Skeletal muscle cell (primary cell): ENCODE measurements around the gene SCAPER.
"Not testable (repeated sequence)": the region's sequence is repeated elsewhere in the genome, so short reads cannot be mapped to it uniquely, and the experiment has no call there.

Experiments used
- DNase-seq: peaks from one replicate; pipeline ENCODE4 v3.0.0-alpha.2; 2010; ENCODE audit warnings: low read depth
- H3K4me3 ChIP-seq: 2 replicates; pipeline ENCODE4 v1.5.1; 2011; ENCODE audit warnings: low read depth, mild to moderate bottlenecking, control low read depth, low read length, moderate library complexity

The SCAPER gene

DNA sequence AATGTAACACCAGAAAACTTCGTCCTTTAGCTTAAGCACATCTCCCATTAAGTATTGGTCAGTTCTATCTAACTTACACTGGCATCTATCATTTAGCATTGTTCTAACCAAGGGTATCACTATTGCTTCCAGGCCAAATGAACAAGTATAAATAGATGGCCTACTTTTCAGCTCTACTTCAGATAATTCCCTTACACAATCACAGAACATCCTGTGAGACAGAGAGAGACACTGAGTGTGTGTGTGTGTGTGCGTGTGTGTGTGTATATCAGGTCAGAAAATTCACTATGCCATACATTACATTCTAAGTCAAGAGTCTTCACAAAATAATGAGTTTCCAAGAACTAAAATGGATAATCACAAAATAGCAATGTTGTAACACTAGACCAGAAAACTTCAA, 39.1 kb downstream of the SCAPER start:
- no peak overlapping the region for H3K4me3 ChIP-seq
- peak; percentile 14 for DNase-seq

DNA sequence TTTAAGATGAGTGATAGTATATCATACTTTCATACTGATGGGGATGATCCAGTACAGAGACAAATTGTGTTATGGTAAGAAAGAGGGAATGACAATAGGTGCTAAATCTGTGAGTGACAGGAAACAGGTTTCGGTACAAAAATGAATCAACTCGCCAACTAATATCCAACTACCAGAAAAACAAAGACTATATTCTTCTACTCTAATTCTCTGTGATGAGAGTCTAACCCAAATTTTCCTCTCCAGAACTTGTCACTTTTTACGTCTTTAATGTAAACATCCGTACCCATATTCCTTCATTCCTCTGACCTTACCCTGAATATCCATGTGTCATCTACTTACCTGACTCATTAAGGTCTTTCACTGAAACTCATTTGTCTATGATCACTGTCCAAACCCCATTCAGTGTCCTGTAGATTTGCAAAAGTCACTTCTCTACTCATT, 39.6 kb downstream of the SCAPER start:
- H3K4me3 ChIP-seq, result no peak overlapping the region
- DNase-seq, result no peak

DNA sequence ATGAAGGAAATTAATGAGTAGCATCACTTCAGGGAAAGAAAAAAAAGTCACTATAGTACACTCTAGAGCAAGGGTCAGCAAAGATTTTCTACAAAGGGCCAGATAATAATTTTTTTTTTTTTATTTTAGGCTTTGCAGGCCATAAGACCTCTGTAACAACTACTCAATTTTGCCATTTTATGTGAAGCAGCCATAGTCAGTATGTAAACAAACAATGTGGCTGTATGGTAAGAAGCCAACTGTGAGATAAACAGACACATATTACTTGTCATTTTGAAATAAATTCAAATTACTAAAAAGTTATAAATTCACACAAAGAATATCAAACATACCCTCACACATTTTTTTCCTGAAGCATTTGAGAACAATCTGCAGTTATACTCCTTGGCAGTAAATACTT, 40.6 kb downstream of the SCAPER start:
- H3K4me3 ChIP-seq, result no peak overlapping the region
- no peak for DNase-seq

DNA sequence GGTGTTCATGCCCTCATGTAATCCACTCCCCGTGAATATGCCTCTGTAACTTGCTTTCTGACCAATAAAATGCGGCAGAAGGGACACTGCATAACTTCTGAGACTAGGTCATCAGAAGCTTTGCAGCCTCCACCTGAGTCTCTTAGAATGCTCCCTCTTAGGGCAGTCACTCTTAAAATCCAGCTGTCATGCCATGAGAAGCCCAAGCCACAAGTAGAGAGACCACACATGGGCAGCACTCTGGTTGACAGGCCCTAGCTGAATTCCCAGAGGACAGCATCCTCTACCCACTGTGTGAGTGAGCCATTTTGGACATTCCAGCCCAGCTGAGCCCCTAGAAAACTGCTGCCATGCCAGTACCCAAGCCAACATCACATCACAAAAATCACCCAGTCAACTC, 41.4 kb downstream of the SCAPER start:
- no peak overlapping the region for H3K4me3 ChIP-seq
- no peak for DNase-seq

DNA sequence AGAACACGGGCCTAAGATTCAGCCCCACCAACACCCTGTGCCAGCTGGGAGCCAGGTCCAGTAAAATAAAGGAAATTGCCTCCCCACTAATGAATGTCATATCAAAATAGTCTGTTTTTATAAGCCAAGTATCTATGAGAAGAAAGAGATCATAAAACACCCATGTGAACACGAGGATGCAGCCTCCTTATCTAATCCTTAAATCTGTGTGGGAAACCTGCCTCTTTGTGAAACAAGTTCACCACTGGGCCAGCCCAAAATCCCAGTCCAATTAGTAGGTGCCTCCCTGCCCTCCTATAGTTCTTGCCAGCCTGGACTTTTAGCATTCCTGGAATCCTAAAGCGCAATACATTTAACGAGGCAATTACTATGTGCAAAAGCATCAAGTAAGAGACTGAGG, 42.0 kb downstream of the SCAPER start:
- DNase-seq, result no peak
- no peak overlapping the region for H3K4me3 ChIP-seq

DNA sequence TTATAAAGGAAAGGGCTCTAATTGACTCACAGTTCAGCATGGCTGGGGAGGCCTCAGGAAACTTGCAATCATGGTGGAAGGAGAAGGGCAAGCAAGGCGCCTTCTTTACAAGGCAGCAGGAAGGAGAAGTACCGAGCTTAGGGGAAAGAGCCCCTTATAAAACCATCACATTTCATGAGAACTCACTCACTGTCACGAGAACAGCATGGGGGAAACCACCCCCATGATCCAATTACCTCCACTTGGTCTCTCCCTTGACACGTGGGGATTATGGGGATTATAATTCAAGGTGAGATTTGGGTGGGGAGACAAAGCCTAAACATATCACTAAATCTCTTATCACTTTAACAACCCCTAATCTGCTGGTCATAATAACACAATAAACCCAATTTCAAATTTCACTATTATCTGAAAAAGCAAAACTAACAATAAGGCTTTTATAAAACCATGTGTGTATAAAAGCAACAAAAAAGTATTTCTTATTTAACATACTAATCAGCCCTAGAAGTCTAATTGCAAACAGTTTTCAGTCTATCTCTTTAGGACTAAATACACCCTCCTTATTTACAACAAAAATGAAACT, 43.2 kb downstream of the SCAPER start:
- no peak for DNase-seq
- no peak overlapping the region for H3K4me3 ChIP-seq

DNA sequence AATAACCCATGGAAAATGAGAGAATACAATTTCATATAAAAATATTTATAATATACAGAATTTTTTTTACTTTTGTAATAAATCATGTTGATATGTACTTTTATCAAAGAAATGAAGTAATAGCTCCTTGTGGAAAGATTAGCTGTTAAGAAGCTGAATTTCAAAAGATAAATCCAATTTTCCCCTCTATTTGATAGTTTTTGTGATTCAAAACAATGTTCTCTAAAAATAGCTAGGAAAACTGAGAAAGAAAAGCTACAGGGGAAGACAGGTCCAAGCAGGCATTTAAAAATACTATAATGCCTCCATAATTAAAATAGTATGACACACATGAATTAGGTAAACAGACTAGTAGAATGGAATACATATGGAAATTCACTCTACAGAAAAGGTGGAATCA, 44.9 kb downstream of the SCAPER start:
- DNase-seq, result no peak
- H3K4me3 ChIP-seq, result no peak overlapping the region

DNA sequence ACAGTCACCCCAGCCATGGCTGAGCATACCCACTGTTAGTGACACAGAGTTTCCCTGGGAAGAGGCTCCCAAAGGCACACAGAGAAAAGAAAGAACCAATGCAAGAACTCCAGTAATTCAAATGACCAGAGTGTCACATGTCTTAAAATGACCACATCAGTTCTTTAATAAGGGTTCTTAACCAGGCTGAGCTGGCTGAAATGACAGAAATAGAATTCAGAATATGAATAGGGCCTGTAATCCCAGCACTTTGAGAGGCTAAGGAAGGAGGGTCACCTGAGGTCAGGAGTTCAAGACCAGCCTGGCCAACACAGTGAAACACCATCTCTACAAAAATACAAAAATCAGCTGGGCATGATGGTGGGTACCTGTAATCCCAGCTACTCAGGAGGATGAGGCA, 54.8 kb downstream of the SCAPER start:
- not testable (repeated sequence) for DNase-seq, H3K4me3 ChIP-seq

DNA sequence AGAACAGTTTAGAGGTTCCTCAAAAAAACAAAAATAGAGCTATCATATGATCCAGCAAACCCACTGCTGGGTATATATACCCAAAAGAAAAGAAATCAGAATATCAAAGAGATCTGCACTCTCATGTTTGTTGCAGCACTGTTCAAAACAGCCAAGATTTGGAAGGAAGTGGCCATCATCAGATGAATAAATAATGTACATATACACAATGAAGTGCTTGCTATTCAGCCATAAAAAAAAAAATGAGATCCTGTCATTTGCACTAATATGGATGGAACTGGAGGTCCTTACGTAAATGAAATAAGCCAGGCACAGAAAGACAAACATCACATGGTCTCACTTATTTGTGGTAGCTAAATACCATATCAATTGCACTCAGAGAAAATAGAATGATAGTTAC, 58.4 kb downstream of the SCAPER start:
- no peak for DNase-seq

DNA sequence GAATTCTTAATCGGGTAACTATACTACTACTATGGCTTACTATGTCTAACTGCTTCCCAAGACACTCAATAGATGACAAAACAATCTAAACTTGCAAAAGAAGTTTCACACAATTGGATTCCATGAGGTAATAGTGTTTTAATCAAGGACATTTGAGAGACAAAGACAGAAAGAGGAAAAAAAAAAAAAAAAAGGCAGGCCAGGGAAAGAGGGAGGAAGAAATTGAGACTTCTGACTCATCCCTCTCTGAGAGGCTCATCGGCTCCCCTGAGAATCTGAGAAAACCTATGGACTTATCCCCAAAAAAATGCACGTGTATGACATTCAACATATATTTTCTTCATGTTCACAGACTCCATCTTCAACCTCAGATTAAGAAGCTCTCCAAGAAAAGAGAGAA, 61.0 kb downstream of the SCAPER start:
- peak; percentile 38 for DNase-seq
- H3K4me3 ChIP-seq, result no peak overlapping the region

More for the DNA sequence above, 58.4 kb downstream of the SCAPER start:
- H3K4me3 ChIP-seq, result no peak overlapping the region

DNA sequence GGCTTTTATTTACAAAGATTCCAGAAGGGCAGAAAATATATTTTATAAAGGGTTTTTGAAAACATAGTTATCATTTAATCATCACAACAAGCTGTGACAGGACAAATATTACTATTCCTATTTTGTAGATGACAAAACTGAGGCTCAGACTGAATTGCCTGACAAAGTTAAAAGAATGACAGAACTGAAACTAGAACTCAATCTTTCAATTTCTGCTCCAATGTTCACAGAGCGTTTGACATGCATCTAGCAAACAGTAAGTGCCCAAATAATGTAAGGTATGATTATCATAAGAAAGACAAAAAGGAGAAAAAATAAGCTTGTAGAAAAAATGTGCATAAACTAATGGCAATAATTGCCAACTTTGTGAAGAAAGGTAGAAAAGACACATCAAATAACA, 61.9 kb downstream of the SCAPER start:
- DNase-seq, result no peak
- no peak overlapping the region for H3K4me3 ChIP-seq

DNA sequence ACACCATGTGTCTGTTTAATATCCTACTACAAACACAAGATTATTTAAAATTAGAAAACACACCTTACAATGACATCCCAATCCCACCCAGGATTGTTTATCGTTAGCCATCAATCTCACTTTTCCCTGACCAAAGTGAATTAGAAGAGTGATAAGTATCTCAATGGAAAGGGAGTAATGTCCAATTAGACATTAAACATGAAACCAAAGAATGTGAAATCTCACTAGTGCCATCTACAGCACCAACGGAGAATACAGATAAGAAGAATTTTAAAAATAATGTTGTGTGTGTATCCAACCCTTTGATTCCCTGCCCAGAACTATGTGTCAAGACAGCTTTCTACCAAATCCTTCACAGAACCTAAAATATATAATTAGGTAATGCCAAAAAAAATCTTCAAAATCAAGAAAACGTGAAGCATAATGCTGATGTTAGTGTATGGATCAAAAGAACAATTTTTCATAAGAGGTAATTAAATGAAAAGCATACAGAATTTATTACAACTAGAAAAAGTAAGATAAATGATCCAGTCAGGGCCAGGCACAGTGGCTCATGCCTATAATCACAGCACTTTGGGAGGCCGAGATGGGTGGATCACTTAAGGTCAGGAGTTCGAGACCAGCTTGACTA, 64.2 kb downstream of the SCAPER start:
- H3K4me3 ChIP-seq, result no peak overlapping the region
- peak; percentile 11 for DNase-seq

DNA sequence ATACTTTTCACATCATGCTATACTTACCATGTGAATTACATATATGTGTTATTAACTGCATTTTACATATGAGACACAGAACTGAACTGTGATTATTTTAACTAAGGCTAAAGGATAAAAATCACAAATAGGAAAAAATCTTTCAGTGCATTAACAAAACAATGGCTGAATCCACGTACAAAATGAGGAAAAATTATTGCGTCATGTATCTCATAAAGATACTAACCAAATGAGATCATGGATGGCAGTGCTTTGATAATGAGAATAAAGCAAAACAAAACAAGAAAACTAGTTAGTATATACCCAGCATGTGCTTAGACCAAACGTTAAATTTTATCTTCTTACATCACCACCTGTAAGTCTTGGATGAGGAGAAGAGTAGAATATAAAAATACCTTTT, 66.0 kb downstream of the SCAPER start:
- H3K4me3 ChIP-seq, result no peak overlapping the region
- DNase-seq, result no peak

DNA sequence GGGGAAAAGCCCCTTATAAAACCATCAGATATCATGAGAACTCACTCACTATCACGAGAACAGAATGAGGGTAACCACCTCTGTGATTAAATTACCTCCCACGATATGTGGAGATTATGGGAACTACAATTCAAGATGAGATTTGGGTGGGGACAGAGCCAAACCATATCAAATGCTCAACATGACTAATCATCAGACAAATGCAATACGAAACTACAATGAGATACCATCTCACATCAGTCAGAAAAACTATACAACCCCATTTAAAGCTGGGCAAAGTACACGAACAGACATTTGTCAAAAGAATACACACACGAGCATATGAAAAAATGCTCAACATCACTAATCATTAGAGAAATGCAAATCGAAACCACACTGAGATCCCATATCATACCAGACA, 67.7 kb downstream of the SCAPER start:
- no peak for DNase-seq
- H3K4me3 ChIP-seq, result no peak overlapping the region

DNA sequence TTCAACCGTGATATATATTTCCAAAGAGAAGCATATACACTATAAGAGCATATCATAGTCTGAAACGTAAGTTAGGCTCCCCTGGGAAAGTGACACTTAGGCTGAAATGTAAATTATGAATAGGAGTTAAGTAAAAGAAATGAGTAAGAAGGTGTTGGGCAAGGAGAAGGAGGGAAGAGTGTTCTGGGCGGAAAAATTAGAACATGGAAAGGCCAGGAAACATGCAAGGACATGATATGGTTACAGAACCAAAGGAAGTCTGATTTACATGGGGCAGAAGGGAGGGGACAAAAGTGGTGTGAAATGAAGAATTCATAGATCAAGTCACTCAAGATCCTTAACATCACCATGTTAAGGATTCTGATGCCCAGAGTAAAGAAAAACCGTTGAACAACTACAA, 75.2 kb downstream of the SCAPER start:
- DNase-seq, result no peak
- no peak overlapping the region for H3K4me3 ChIP-seq

DNA sequence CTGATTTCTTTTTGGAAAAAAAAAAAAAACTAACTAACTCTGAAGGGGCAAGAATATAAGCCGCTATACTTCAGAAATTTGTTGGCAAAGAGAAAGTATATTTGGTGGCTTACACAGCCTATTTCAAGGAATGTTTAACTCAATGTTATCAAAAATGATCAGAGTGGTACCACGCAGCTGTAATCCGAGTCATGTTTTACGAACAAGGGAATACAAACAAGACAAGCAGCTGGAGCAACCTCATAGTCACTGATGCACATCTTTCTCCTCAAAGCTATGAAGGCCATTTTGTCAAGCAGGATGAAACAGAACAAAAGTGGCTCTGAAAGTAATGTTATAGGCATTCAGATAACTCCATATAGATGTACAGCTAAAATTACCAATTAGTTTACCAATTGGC, 81.2 kb downstream of the SCAPER start:
- no peak for DNase-seq
- no peak overlapping the region for H3K4me3 ChIP-seq

DNA sequence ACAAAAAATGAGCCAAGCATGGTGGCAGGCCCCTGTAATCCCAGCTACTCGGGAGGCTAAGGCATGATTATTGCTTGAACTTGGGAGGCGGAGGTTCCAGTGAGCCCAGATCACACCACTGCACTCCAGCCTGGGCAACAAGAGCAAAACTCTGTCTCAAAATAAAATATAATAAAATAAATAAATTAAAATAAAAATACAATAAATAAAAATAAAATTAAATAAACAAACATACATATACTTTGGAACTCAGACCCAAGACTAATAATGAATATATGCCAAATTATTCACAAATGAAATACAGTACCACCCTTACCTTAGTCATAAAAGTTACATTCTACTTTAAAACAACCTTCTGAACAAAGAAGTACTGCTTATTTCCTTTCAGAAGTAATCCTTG, 81.8 kb downstream of the SCAPER start:
- no peak for DNase-seq
- no peak overlapping the region for H3K4me3 ChIP-seq

DNA sequence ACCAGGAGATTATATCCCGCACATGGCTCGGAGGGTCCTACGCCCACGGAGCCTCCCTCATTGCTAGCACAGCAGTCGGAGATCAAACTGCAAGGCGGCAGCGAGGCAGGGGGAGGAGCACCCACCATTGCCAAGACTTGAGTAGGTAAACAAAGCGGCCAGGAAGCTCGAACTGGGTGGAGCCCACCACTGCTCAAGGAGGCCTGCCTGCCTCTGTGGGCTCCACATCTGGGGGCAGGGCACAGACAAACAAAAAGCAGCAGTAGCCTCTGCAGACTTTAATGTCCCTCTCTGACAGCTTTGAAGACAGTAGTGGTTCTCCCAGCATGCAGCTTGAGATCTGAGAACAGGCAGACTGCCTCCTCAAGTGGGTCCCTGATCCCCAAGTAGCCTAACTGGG, 86.2 kb downstream of the SCAPER start:
- not testable (repeated sequence) for H3K4me3 ChIP-seq, DNase-seq

DNA sequence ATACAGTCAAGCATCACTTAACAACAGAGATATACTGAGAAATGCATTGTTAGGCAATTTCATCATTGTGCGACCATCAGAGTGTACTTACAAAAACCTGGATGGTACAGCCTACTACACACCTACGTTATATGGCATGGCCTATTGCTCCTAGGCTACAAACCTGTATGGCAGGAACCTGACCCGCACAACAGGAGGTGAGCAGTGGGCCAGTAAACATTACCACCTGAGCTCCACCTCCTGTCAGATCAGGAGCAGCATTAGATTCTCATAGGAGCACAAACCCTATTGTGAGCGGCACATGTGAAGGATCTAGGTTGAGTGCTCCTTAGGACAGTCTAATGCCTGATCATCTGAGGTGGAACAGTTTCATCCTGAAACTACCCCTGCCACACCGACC, 89.7 kb downstream of the SCAPER start:
- H3K4me3 ChIP-seq, result no peak overlapping the region
- DNase-seq, result no peak

DNA sequence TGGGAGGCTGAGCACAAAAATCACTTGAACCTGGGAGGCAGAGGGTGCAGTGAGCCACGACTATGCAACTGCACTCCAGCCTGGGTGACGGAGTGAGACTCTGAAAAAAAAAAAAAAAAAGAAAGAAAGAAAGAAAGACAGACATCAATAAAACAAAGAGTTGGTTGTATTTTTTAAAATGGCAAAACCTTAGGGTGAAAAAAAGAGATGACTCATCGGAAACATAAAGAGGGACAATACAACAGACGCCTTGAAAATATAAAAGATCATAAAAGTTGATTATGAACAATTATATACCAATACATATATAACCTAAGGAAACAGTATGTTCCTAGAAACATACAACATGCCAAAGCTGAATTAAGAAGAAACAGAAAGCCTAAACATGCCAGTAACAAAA, 92.8 kb downstream of the SCAPER start:
- DNase-seq, result no peak
- H3K4me3 ChIP-seq, result no peak overlapping the region

DNA sequence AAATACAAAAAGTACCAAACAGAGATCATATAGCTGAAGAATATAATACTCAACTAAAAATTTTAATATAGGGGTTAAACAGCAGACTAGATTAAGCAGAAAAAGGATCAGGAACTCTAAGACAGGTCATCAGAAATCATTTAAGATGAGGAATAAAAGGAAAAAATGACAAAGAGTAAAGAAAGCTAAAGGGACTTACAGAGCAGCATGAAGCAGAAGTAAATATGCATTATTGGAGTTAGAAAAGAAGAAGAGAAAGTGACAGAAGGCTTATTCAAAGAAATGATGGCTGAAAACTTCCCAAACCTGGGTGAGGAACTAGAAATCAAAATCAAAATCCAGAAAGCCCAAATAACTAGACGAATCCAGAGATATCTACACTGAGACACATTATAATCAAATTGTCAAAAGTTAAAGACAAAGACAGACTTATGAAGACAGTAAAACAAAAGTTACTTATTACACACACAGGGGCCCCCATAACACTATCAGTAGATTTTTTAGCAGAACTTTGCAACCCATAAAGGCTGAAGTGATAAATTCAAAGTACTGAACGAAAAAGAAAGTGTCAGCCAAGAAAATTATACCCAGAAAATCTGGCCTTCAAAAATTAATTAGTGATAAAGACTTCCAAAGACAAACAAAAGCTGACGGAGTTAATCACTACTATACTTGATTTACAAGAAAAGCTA, 95.6 kb downstream of the SCAPER start:
- H3K4me3 ChIP-seq, result no peak overlapping the region
- DNase-seq, result no peak
